Measurements from ENCODE around the gene SAMD13. TPM values are rescaled to one million over a fixed set of nuclear protein-coding genes. Genes with fewer than 3 reads are reported as not detected.

Gene SAMD13
- total and polyA plus RNA-seq, 2 of the 4 experiments (the other 2 are of a cell fraction) = 0.27 to 0.36 TPM

- no peaks in the 10 kb centered on the region for H3K27me3 ChIP-seq (ENCODE audit: control insufficient read depth, insufficient read depth, low read length)
- H3K18ac ChIP-seq (ENCODE audit: low read depth, low read length) = peak overlapping the region; percentile 56
- H3K9ac ChIP-seq (ENCODE audit: low read depth, low read length) = peak overlapping the region; percentile 87
- TF ChIP-seq USF2 (IDR thresholded peaks at IDR 0.05; ENCODE audit: low read depth, low read length) = no peak
- TF ChIP-seq RFX5 (IDR thresholded peaks at IDR 0.05; ENCODE audit: low read depth, low read length) = no peak
- TF ChIP-seq MAZ (IDR thresholded peaks at IDR 0.05; ENCODE audit: borderline replicate concordance, low read depth, low read length) = peak; percentile 51; the same call in 1 of the 2 replicates
- no peak for TF ChIP-seq RCOR1 (IDR thresholded peaks at IDR 0.05; ENCODE audit: insufficient replicate concordance, low read length)
- no peak for TF ChIP-seq NFE2L2 (IDR thresholded peaks at IDR 0.05; ENCODE audit: low read depth, low read length)
- TF ChIP-seq MXI1 (IDR thresholded peaks at IDR 0.05; ENCODE audit: borderline replicate concordance, low read depth, low read length) = 0 out of 2 replicates have a peak, but pooled peaks have one; percentile 55
- no peak for TF ChIP-seq RAD21 (IDR thresholded peaks at IDR 0.05; ENCODE audit: low read length)
- TF ChIP-seq MAFK (IDR thresholded peaks at IDR 0.05; ENCODE audit: low read depth, low read length) = no peak
- no peak for TF ChIP-seq BHLHE40 (IDR thresholded peaks at IDR 0.05; ENCODE audit: low read depth, low read length)
- TF ChIP-seq ELK1 (IDR thresholded peaks at IDR 0.05; ENCODE audit: borderline replicate concordance, low read depth, low read length) = no peak
- TF ChIP-seq CEBPB (IDR thresholded peaks at IDR 0.05; ENCODE audit: low read depth, low read length) = no peak
- peak overlapping the region; percentile 58 to 92 for H4K8ac ChIP-seq (ENCODE audit: low read depth in 2 of 2, low read length in 2 of 2)
- intact Hi-C loops (cut with micrococcal nuclease) (no loop called here), in situ Hi-C loops (cut with MboI; ENCODE audit: low sequenced_read_pairs) (no loop called here), dilution Hi-C loops (cut with HindIII; ENCODE audit: low sequenced_read_pairs, unreplicated experiment) (no loop called here)
- ChIA-PET CTCF (no interaction called here), POLR2A (ENCODE audit: unreplicated experiment) (interaction anchor here (0.8 kb wide), 1 partner anchor 9 kb away, joined by 9 read pairs; no protein-coding TSS in a partner anchor)
- peak overlapping the region; percentile 81; the same call in 1 of the 2 replicates for H2AK5ac ChIP-seq (ENCODE audit: low read depth, low read length)
- peak overlapping the region; percentile 86 for H2AK9ac ChIP-seq (replicated peaks; ENCODE audit: low read depth, low read length, poor library complexity)
- DNase-seq (peak; percentile 16), ATAC-seq (ENCODE audit: low read depth) (peak; percentile 86)
- H3K27ac ChIP-seq (ENCODE audit: insufficient read depth, low read length) = peak overlapping the region; percentile 67
- peaks cover 3% of the 10 kb centered on the region; the same call in 1 of the 2 replicates for H3K9me3 ChIP-seq (ENCODE audit: control insufficient read depth, insufficient read depth, low read length)
- no TSS peak for BruUV-seq (replicated peaks)
- peaks cover 0 to 14% of the 10 kb centered on the region in 2 experiments; a peak in 2 of 4 replicates for H3K79me1 ChIP-seq (ENCODE audit: low read depth in 1 of 2, low read length in 2 of 2)
- H2BK15ac ChIP-seq (ENCODE audit: low read depth, low read length) = peak overlapping the region; percentile 77; the same call in 2 of the 3 replicates
- H4K20me1 ChIP-seq (ENCODE audit: insufficient read depth, low read length) = no peaks in the 10 kb centered on the region
- H4K91ac ChIP-seq (ENCODE audit: insufficient read depth, low read depth, low read length) = peak overlapping the region; percentile 92
- peak overlapping the region; percentile 95 for H2BK120ac ChIP-seq (ENCODE audit: low read depth, low read length)
- peak overlapping the region; percentile 20; the same call in 1 of the 2 replicates for H2BK20ac ChIP-seq (ENCODE audit: low read depth, low read length)
- H4K5ac ChIP-seq (ENCODE audit: low read depth, low read length) = peak overlapping the region; percentile 77
- H3K4me1 ChIP-seq (ENCODE audit: control insufficient read depth, insufficient read depth, low read length) = peaks cover 17% of the 10 kb centered on the region
- peak overlapping the region; percentile 81 for H3K4me2 ChIP-seq (ENCODE audit: low read depth, low read length)
- H3K23ac ChIP-seq (ENCODE audit: low read depth, low read length) = peak overlapping the region; percentile 98
- H2BK5ac ChIP-seq (ENCODE audit: low read depth, low read length, poor library complexity, severe bottlenecking) = peak overlapping the region; percentile 89
- peak overlapping the region; percentile 100 for H3K14ac ChIP-seq (replicated peaks; ENCODE audit: low read depth, low read length)
- peaks cover 4% of the 10 kb centered on the region for H3K9me1 ChIP-seq (ENCODE audit: insufficient read depth, low read length)
- peak overlapping the region; percentile 82 for H3K4me3 ChIP-seq (ENCODE audit: insufficient read depth, low read depth, low read length)
- no peaks in the 10 kb centered on the region for H3K36me3 ChIP-seq (ENCODE audit: control insufficient read depth, insufficient read depth, low read length)
- H3K4ac ChIP-seq (ENCODE audit: low read depth, low read length) = peak overlapping the region; percentile 91
- WGBS, 2 experiments (ENCODE audit: extremely low coverage in 2 of 2, insufficient read length in 1 of 2) = no CpG with 5 or more reads among the region's 34 CpGs
- peak overlapping the region; percentile 98 for H2AFZ ChIP-seq (replicated peaks; ENCODE audit: low read length, poor library complexity)
- peak overlapping the region; percentile 87; the same call in 1 of the 2 replicates for H3K56ac ChIP-seq (ENCODE audit: extremely low read depth, insufficient read depth, low read length)
These were observed 3.2 kb upstream of the SAMD13 start for GRCh38 chr1:84298328-84298683.
